Esophagus squamous epithelium (tissue), 5 donors: ENCODE results near the gene RFNG. TPM values are rescaled to one million over a fixed set of nuclear protein-coding genes. Genes with fewer than 3 reads are reported as not detected.

Experiments
- DNase-seq: peaks from one replicate; lab custom pipeline; 2025; lab: John Stamatoyannopoulos, UW
- H3K27ac ChIP-seq, 4 donors: fragments of 200-600 bp; sonication (generic); one replicate each; pipeline ENCODE4 v1.5.1; 2016 to 2019; ENCODE audit warnings: mild to moderate bottlenecking in 1 of 4
- H3K27me3 ChIP-seq, 4 donors: fragments of 200-600 bp; sonication (generic); 1 replicate in 3 of 4; 2 replicates in 1 of 4; pipeline versions ENCODE4 v1.5.1 to v1.6.0; 2017 to 2021; ENCODE audit warnings: antibody characterized with exemption in 1 of 4
- H3K36me3 ChIP-seq, 3 donors: fragments of 200-600 bp; sonication (generic); one replicate each; pipeline ENCODE4 v1.5.1; 2016 to 2019
- H3K4me1 ChIP-seq, 3 donors: fragments of 200-600 bp; sonication (generic); one replicate each; pipeline ENCODE4 v1.5.1; 2017 to 2019
- H3K4me3 ChIP-seq, 4 donors: fragments of 200-600 bp; sonication (generic); 1 replicate in 3 of 4; 2 replicates in 1 of 4; pipeline ENCODE4 v1.5.1; 2016 to 2019; ENCODE audit warnings: mild to moderate bottlenecking in 2 of 4, moderate library complexity in 1 of 4
- H3K9me3 ChIP-seq, 3 donors: fragments of 200-600 bp; sonication (generic); one replicate each; pipeline ENCODE4 v1.5.1; 2016 to 2019
- POLR2A ChIP-seq, 4 donors: fragments of 450-650 bp; IDR thresholded peaks; one replicate each; pipeline ENCODE4 v1.6.1; 2017; ENCODE audit warnings: antibody characterized with exemption in 4 of 4, mild to moderate bottlenecking in 4 of 4, moderate library complexity in 3 of 4
- WGBS, 2 donors: methylation state at CpG; one replicate each; pipeline ENCODE4 v1.1.5; 2018; 5-methylcytosine and 5-hydroxymethylcytosine counted together
- intact Hi-C: fragments of 100-400 bp; cut with DNase I; formaldehyde crosslinking; loops from one replicate; pipeline ENCODE4 v1.15.0; 2022
- total RNA-seq, 4 donors: library from RNA; depleted of rRNA; stranded (reverse); fragments of >200 nt; gene quantifications; one replicate each; pipeline ENCODE4 v1.1.0, GENCODE V29; 2016
- TF ChIP-seq, protein P1 (sequence below), 6 experiments: fragments of 450-650 bp in 4 of 6; fragments of 200-600 bp in 2 of 6; sonication (generic) in 2 of 6; IDR thresholded peaks; one replicate each; pipeline ENCODE4 v1.5.1; 2016 to 2019; ENCODE audit warnings: antibody characterized with exemption in 6 of 6, mild to moderate bottlenecking in 4 of 6, moderate library complexity in 4 of 6
- donor health status: DM: yes; HTN: yes; CAD: no.

The RFNG gene
- total RNA-seq, 4 donors from 2014 or later, result 24.9 to 38.1 (median 31.2) TPM

DNA sequence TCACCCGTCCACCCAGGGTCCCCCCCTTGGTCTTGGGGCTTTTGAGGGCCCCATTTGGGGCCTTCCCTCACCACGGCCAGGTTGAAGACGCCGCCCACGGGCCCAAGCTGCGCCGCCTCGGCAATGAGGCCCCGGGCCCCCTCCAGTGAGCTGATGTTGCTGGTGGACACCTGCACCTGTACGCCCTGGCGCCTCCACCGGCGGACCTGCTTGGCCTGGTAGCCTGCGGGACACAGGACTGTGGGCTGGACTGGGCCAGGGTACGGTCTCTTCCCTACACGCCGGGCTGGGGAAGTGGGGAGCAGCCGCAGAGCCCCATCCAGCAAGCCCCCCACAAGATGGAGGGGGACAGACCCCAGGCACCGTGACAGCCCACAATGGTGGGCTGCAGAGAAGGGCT is 30.8 kb upstream of the RFNG start:
- Histone ChIP-seq H3K27me3 (no peaks in the 10 kb centered on the region), H3K9me3 (no peaks in the 10 kb centered on the region), H3K36me3 (peaks cover 73 to 100% (median 79%) of the 10 kb centered on the region in 3 donors), H3K4me3 (no peak overlapping the region), H3K27ac (no peak overlapping the region), H3K4me1 (no peaks in the 10 kb centered on the region)
- intact Hi-C loops, result no loop called here
- DNase-seq, result no peak
- 50% methylated on average over 2 of the region's 19 CpGs; no CpG with 5 or more reads in 1 of the 2 donors for WGBS, 2 donors
- TF ChIP-seq POLR2A (IDR thresholded peaks at IDR 0.05), result no peak
- TF ChIP-seq, protein P1, sequence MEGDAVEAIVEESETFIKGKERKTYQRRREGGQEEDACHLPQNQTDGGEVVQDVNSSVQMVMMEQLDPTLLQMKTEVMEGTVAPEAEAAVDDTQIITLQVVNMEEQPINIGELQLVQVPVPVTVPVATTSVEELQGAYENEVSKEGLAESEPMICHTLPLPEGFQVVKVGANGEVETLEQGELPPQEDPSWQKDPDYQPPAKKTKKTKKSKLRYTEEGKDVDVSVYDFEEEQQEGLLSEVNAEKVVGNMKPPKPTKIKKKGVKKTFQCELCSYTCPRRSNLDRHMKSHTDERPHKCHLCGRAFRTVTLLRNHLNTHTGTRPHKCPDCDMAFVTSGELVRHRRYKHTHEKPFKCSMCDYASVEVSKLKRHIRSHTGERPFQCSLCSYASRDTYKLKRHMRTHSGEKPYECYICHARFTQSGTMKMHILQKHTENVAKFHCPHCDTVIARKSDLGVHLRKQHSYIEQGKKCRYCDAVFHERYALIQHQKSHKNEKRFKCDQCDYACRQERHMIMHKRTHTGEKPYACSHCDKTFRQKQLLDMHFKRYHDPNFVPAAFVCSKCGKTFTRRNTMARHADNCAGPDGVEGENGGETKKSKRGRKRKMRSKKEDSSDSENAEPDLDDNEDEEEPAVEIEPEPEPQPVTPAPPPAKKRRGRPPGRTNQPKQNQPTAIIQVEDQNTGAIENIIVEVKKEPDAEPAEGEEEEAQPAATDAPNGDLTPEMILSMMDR (IDR thresholded peaks at IDR 0.05), result no peak

DNA sequence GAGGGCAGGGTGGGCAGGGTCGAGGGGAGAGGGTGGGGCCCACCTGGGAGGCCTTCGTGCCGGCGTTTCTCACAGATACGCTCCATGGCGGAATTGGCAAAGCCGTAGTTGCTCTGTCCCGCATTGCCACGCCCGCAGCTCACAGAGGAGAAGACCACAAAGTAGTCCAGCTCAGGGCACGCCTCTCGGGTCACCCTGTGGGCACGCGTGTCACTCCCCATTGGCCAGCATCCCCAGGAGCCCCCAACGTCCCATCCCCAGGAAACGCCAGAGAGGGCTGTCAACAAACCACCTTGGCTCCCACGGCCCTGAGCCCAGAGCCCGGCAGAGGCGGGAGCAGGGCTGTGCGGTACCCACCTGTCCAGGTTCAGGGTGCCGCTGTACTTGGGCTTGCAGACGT is 30.4 kb upstream of the RFNG start:
- H3K27ac ChIP-seq, result no peak overlapping the region
- intact Hi-C loops, result no loop called here
- no peaks in the 10 kb centered on the region for H3K27me3 ChIP-seq
- peaks cover 68 to 100% (median 74%) of the 10 kb centered on the region in 3 donors for H3K36me3 ChIP-seq
- DNase-seq, result no peak
- TF ChIP-seq POLR2A (IDR thresholded peaks at IDR 0.05), result no peak
- TF ChIP-seq, protein P1 (IDR thresholded peaks at IDR 0.05), result no peak
- no peaks in the 10 kb centered on the region for H3K9me3 ChIP-seq
- peaks cover 0 to 3% (median 0%) of the 10 kb centered on the region in 3 donors for H3K4me1 ChIP-seq
- H3K4me3 ChIP-seq, result no peak overlapping the region
- 71 to 95% methylated on average over 5 to 8 of the region's 22 CpGs for WGBS, 2 donors

DNA sequence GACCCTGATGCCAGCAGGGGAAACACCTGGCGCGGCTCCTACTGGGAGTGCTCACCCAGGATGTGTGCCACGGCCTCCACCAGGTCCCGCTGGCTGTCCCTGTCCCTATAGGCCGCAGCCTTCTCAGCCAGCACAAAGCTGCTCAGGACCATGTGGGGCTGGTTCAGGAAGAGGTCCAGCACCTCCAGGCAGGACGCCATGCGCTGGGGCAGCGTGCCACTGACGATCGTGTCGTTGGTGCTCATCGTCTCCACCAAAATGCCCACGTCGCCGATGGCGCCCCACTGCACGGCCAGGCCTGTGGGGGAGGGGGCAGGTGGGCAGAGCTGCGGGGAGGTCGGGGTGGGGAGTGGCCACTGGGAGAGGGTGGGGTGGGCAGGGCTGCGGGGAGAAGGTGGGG is 29.9 kb upstream of the RFNG start:
- Histone ChIP-seq H3K9me3 (no peaks in the 10 kb centered on the region), H3K4me1 (peaks cover 0 to 3% (median 0%) of the 10 kb centered on the region in 3 donors), H3K36me3 (peaks cover 64 to 95% (median 70%) of the 10 kb centered on the region in 3 donors), H3K27ac (no peak overlapping the region), H3K4me3 (no peak overlapping the region), H3K27me3 (no peaks in the 10 kb centered on the region)
- no CpG with 5 or more reads among the region's 20 CpGs for WGBS, 2 donors
- TF ChIP-seq POLR2A (IDR thresholded peaks at IDR 0.05), result no peak
- TF ChIP-seq, protein P1 (IDR thresholded peaks at IDR 0.05), result no peak
- no peak for DNase-seq
- intact Hi-C loops, result no loop called here

DNA sequence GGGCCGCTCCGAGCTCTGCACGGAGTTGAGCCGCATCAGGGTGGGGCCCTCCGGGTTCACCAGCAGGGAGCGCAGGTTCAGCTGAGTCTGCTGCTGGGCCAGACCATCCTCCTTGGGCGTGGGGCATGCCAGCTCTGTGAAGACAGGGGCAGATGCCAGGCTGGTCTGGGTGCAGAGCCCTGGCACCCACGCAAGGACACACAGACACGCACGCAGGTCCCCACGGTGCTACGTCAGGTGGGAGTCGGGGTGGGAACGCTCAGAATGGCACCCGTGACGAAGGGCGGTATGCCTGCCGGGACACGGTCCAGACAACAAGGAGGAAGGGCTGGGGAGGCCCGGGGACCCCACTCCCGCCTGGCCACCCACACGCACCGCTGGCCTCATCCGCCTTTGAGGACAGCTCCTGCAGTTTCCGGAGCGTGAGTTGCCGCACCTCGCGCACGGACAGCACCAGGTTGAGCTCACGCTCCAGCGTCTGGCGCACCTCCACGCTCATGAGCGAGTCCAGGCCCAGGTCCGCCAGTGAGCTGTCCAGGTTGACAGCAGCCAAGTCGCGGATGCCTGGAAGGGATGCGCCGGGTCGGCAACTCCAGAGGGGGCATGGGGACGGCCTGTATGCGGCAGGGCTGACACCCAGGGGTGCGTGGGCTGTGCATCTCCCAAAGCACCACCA is 29.3 kb upstream of the RFNG start:
- intact Hi-C loops, result no loop called here
- Histone ChIP-seq H3K27ac (no peak overlapping the region), H3K9me3 (no peaks in the 10 kb centered on the region), H3K4me3 (no peak overlapping the region), H3K4me1 (peaks cover 0 to 6% (median 0%) of the 10 kb centered on the region in 3 donors), H3K36me3 (peaks cover 58 to 89% (median 64%) of the 10 kb centered on the region in 3 donors), H3K27me3 (no peaks in the 10 kb centered on the region)
- TF ChIP-seq, protein P1 (IDR thresholded peaks at IDR 0.05), result no peak
- no peak for TF ChIP-seq POLR2A (IDR thresholded peaks at IDR 0.05)
- 91 to 95% methylated on average over 4 to 10 of the region's 44 CpGs for WGBS, 2 donors
- DNase-seq, result no peak

DNA sequence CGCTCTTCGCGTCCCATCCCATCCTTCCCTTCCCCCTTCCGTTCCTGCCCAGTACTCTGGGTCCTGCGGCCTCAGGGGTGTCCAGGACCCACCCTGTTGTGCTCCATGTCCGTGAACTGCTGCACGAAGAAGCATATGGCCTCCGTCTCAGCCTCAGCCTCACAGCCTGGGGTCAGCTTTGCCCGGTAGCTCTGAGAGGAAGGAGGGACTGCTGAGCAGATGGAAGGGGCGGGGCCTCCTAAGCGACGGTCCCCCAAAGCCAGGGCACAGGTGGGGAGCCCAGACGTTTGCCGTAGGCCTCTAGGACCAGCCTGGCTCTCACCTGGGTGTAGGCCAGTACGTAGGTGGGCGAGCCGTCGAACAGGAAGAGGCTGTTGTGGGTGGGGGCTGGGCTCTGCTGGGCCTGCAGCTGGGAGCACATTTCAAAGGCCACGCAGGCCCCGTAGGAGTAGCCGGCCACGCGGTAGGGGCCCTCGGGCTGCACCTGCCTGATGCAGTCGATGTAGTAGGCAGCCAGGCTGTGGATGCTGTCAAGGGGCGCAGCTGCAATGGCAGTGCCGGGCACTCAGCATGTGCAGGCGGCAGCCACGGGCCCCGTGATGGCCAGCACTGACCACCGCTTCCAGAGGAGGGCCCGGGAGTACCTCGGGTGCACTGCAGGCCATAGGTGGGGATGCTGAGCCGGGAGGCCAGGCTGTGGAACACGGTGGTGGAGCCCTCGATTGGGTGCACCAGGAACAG is 28.6 kb upstream of the RFNG start:
- Histone ChIP-seq H3K27ac (no peak overlapping the region), H3K27me3 (no peaks in the 10 kb centered on the region), H3K4me3 (no peak overlapping the region), H3K4me1 (peaks cover 0 to 6% (median 0%) of the 10 kb centered on the region in 3 donors), H3K36me3 (peaks cover 51 to 82% (median 58%) of the 10 kb centered on the region in 3 donors), H3K9me3 (no peaks in the 10 kb centered on the region)
- no peak for DNase-seq
- TF ChIP-seq, protein P1 (IDR thresholded peaks at IDR 0.05), result no peak
- no peak for TF ChIP-seq POLR2A (IDR thresholded peaks at IDR 0.05)
- intact Hi-C loops, result no loop called here
- whole genome bisulfite sequencing, 2 donors, result 89 to 92% methylated on average over 9 to 16 of the region's 36 CpGs
